NB4 (cell line): ENCODE results near the gene CCR5AS.

Experiments used
- POLR2A ChIP-seq: IDR thresholded peaks from 2 replicates; pipeline ENCODE4 v1.6.1; 2011; ENCODE audit warnings: mild to moderate bottlenecking; ENCODE audit not compliant: insufficient read length; ENCODE audit errors: extremely low read depth
- TF ChIP-seq, protein P1 (sequence below): IDR thresholded peaks from 2 replicates; pipeline ENCODE4 v1.6.1; 2011; ENCODE audit warnings: low read depth, low read length

DNA sequence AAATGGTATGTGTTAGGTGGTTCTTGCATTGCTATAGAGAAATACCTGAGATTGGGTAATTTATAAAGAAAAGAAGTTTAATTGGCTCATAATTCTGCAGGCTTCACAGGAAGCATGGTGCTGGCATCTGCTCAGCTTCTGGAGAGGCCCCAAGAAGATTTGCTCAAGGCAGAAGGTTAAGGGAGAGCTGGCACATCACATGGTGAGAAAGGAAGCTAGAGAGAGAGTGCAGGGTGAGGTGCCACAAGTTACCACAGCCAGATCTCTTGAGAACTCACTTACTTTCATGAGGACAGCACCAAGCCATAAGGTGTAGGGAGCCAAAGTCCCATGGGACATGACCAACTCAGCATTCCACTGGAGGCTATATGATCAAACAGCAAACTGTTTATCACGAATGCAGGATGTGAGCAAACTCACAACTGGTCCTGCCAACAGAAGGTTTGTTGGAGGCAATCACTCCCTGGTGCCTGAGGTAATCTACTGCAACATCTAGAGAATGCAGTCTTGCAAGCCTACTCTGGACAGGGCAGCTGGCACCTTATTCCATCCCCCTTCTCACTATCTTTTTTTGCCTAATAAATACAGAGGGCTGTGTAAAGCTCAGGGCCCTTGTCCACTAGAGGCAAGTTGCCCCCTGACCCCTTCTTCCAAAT lies 81.1 kb downstream of the CCR5AS start:
- TF ChIP-seq, protein P1, sequence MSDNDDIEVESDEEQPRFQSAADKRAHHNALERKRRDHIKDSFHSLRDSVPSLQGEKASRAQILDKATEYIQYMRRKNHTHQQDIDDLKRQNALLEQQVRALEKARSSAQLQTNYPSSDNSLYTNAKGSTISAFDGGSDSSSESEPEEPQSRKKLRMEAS: no peak
- no peak for TF ChIP-seq POLR2A
